MCF 10A (cell line): ENCODE data around the gene FOXR1. TPM values are rescaled to one million over a fixed set of nuclear protein-coding genes. Genes with fewer than 3 reads are reported as not detected.

Experiments used
- BruUV-seq: library from RNA; stranded (reverse); fragments of 400-500 nt; replicated peaks from 2 replicates; lab custom pipeline; 2021; lab: Mats Ljungman, UMichigan
- CTCF ChIA-PET: fragments of 300-600 bp; sonication (Branson Sonifier 250); formaldehyde crosslinking; extraction: SDS; loops from one replicate; lab custom pipeline; 2021; ENCODE audit warnings: antibody characterized with exemption, inconsistent platforms; lab: Yijun Ruan, JAX
- POLR2A ChIA-PET: fragments of 300-600, 350-650 bp; sonication (Branson Sonifier 250); formaldehyde crosslinking; extraction: SDS; loops from one replicate; lab custom pipeline; 2020; ENCODE audit warnings: antibody characterized with exemption, inconsistent platforms; lab: Yijun Ruan, JAX
- DNase-seq: peaks from one replicate; pipeline ENCODE4 v3.0.0-alpha.2; 2018; ENCODE audit not compliant: unreplicated experiment
- H3K27ac Mint-ChIP-seq: one replicate; pipeline ENCODE4 v1.8.0; 2022; ENCODE audit warnings: mild to moderate bottlenecking, low read depth, mixed read lengths; ENCODE audit not compliant: unreplicated experiment
- H3K27me3 Mint-ChIP-seq: one replicate; pipeline ENCODE4 v1.8.0; 2022; ENCODE audit warnings: mixed read lengths; ENCODE audit not compliant: insufficient read depth, unreplicated experiment
- H3K36me3 Mint-ChIP-seq: one replicate; pipeline ENCODE4 v1.8.0; 2022; ENCODE audit warnings: mild to moderate bottlenecking, moderate library complexity, mixed read lengths; ENCODE audit not compliant: insufficient read depth, unreplicated experiment
- H3K4me1 Mint-ChIP-seq: one replicate; pipeline ENCODE4 v1.8.0; 2022; ENCODE audit warnings: mixed read lengths; ENCODE audit not compliant: insufficient read depth, unreplicated experiment
- H3K4me3 Mint-ChIP-seq: one replicate; pipeline ENCODE4 v1.8.0; 2022; ENCODE audit warnings: mild to moderate bottlenecking, moderate library complexity, mixed read lengths; ENCODE audit not compliant: unreplicated experiment
- H3K9me3 Mint-ChIP-seq: one replicate; pipeline ENCODE4 v1.8.0; 2022; ENCODE audit warnings: mixed read lengths; ENCODE audit not compliant: unreplicated experiment
- intact Hi-C: fragments of 100-400 bp; cut with micrococcal nuclease; formaldehyde crosslinking; loops from 2 replicates; pipeline ENCODE4 v1.14.1; 2022
- total RNA-seq: library from RNA; stranded (reverse); gene quantifications from 2 replicates; pipeline ENCODE4 v1.2.3, GENCODE V29; 2022
- TF ChIP-seq, protein P1 (sequence below): fragments of 200-600 bp; IDR thresholded peaks from one replicate; pipeline ENCODE4 v1.8.0; 2022; ENCODE audit warnings: antibody characterized with exemption, mild to moderate bottlenecking; ENCODE audit not compliant: unreplicated experiment

The FOXR1 gene
- total RNA-seq, 1 experiment from 2014 or later = not detected

- H3K9me3 Mint-ChIP-seq = no peaks in the 10 kb centered on the region
- no peak for DNase-seq
- peaks cover 38% of the 10 kb centered on the region for H3K36me3 Mint-ChIP-seq
- H3K27ac Mint-ChIP-seq = no peak overlapping the region
- ChIA-PET CTCF (interaction anchor here (1.2 kb wide), 1 partner anchor 12 kb away, joined by 3 read pairs; no protein-coding TSS in a partner anchor), POLR2A (interaction anchor here (4.6 kb wide), 1 partner anchor 8 kb away, joined by 65 read pairs; the partner anchor contains the start of genes RPS25 and TRAPPC4)
- H3K27me3 Mint-ChIP-seq = no peaks in the 10 kb centered on the region
- no peak overlapping the region for H3K4me3 Mint-ChIP-seq
- intact Hi-C loops = no loop called here
- TF ChIP-seq, protein P1, sequence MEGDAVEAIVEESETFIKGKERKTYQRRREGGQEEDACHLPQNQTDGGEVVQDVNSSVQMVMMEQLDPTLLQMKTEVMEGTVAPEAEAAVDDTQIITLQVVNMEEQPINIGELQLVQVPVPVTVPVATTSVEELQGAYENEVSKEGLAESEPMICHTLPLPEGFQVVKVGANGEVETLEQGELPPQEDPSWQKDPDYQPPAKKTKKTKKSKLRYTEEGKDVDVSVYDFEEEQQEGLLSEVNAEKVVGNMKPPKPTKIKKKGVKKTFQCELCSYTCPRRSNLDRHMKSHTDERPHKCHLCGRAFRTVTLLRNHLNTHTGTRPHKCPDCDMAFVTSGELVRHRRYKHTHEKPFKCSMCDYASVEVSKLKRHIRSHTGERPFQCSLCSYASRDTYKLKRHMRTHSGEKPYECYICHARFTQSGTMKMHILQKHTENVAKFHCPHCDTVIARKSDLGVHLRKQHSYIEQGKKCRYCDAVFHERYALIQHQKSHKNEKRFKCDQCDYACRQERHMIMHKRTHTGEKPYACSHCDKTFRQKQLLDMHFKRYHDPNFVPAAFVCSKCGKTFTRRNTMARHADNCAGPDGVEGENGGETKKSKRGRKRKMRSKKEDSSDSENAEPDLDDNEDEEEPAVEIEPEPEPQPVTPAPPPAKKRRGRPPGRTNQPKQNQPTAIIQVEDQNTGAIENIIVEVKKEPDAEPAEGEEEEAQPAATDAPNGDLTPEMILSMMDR = no peak
- BruUV-seq = no TSS peak
- H3K4me1 Mint-ChIP-seq = peaks cover 15% of the 10 kb centered on the region
These were observed 54.6 kb downstream of the FOXR1 start for GRCh38 chr11:119025978-119026766.

- no TSS peak for BruUV-seq
- Mint-ChIP-seq H3K27me3 (no peaks in the 10 kb centered on the region), H3K4me3 (no peak overlapping the region), H3K4me1 (peaks cover 15% of the 10 kb centered on the region), H3K36me3 (peaks cover 30% of the 10 kb centered on the region), H3K9me3 (no peaks in the 10 kb centered on the region), H3K27ac (no peak overlapping the region)
- ChIA-PET POLR2A (interaction anchor here (4.6 kb wide), 1 partner anchor 9 kb away, joined by 65 read pairs; the partner anchor contains the start of genes RPS25 and TRAPPC4), CTCF (interaction anchor here (0.7 kb wide), 1 partner anchor 313 kb away, joined by 3 read pairs; no protein-coding TSS in a partner anchor)
- no peak for DNase-seq
- TF ChIP-seq, protein P1 = no peak
- intact Hi-C loops = no loop called here
These were observed 55.4 kb downstream of the FOXR1 start for GRCh38 chr11:119026970-119027369.

- peaks cover 22% of the 10 kb centered on the region for H3K36me3 Mint-ChIP-seq
- CTCF ChIA-PET = interaction anchor here (0.6 to 1.0 kb wide), 3 partner anchors 30 to 312 kb away, joined by 3 to 6 read pairs (median 6); partner anchors contain the start of gene CENATAC
These were observed 56.2 kb downstream of the FOXR1 start for GRCh38 chr11:119027561-119028345.

More at GRCh38 chr11:119027561-119028345, 56.2 kb downstream of the FOXR1 start:
- no peak for DNase-seq
- Mint-ChIP-seq H3K27me3 (no peaks in the 10 kb centered on the region), H3K9me3 (no peaks in the 10 kb centered on the region), H3K4me3 (no peak overlapping the region), H3K4me1 (peaks cover 15% of the 10 kb centered on the region), H3K27ac (no peak overlapping the region)
- TF ChIP-seq, protein P1 = no peak
- no TSS peak for BruUV-seq
- POLR2A ChIA-PET = interaction anchor here (1.5 to 4.6 kb wide), 2 partner anchors 10 to 29 kb away, joined by 3 to 65 read pairs; partner anchors contain the start of genes HYOU1, RPS25 and TRAPPC4
- intact Hi-C loops = no loop called here
